Measurements from ENCODE around the gene PCDH9.

PCDH9 gene

GRCh38 chr13:66896933-66897332 is 333.2 kb downstream of the PCDH9 start:
- Histone ChIP-seq H3K27ac (replicated peaks) (no peak overlapping the region), H3K27me3 (ENCODE audit: insufficient read depth, poor library complexity, severe bottlenecking) (no peaks in the 10 kb centered on the region), H3K4me3 (replicated peaks; ENCODE audit: insufficient read depth, low read length) (no peak overlapping the region)
- DNase-seq (ENCODE audit: low read depth in 1 of 2, low spot score in 1 of 2): no peak
- TF ChIP-seq GABPA (IDR thresholded peaks at IDR 0.05; ENCODE audit: low read depth): no peak

DNA sequence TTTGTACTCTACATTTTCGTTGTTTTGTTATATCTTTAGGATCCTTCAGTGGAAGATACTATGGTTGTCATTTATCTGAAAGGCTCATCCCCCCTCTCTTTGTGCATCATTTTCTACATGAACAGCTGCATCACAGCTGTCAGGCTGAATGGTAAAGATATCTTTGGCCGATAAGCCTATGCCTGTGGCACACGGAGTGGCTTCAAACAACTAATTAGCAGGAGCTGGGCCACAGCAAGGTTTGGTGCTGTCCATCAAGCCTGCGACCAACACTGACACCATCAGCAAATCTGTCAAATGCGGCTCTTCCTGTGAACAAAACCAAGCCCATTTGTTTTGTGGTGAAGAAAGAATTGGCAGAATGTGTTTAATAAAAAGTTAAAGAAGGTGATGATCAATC is 334.4 kb downstream of the PCDH9 start:
- Histone ChIP-seq H3K27me3 (ENCODE audit: insufficient read depth, poor library complexity, severe bottlenecking) (no peaks in the 10 kb centered on the region), H3K4me3 (replicated peaks; ENCODE audit: insufficient read depth, low read length) (no peak overlapping the region), H3K27ac (replicated peaks) (no peak overlapping the region)
- TF ChIP-seq, protein P1, sequence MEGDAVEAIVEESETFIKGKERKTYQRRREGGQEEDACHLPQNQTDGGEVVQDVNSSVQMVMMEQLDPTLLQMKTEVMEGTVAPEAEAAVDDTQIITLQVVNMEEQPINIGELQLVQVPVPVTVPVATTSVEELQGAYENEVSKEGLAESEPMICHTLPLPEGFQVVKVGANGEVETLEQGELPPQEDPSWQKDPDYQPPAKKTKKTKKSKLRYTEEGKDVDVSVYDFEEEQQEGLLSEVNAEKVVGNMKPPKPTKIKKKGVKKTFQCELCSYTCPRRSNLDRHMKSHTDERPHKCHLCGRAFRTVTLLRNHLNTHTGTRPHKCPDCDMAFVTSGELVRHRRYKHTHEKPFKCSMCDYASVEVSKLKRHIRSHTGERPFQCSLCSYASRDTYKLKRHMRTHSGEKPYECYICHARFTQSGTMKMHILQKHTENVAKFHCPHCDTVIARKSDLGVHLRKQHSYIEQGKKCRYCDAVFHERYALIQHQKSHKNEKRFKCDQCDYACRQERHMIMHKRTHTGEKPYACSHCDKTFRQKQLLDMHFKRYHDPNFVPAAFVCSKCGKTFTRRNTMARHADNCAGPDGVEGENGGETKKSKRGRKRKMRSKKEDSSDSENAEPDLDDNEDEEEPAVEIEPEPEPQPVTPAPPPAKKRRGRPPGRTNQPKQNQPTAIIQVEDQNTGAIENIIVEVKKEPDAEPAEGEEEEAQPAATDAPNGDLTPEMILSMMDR (IDR thresholded peaks at IDR 0.05; ENCODE audit: insufficient read depth, low read length): no peak
- TF ChIP-seq, protein P2, sequence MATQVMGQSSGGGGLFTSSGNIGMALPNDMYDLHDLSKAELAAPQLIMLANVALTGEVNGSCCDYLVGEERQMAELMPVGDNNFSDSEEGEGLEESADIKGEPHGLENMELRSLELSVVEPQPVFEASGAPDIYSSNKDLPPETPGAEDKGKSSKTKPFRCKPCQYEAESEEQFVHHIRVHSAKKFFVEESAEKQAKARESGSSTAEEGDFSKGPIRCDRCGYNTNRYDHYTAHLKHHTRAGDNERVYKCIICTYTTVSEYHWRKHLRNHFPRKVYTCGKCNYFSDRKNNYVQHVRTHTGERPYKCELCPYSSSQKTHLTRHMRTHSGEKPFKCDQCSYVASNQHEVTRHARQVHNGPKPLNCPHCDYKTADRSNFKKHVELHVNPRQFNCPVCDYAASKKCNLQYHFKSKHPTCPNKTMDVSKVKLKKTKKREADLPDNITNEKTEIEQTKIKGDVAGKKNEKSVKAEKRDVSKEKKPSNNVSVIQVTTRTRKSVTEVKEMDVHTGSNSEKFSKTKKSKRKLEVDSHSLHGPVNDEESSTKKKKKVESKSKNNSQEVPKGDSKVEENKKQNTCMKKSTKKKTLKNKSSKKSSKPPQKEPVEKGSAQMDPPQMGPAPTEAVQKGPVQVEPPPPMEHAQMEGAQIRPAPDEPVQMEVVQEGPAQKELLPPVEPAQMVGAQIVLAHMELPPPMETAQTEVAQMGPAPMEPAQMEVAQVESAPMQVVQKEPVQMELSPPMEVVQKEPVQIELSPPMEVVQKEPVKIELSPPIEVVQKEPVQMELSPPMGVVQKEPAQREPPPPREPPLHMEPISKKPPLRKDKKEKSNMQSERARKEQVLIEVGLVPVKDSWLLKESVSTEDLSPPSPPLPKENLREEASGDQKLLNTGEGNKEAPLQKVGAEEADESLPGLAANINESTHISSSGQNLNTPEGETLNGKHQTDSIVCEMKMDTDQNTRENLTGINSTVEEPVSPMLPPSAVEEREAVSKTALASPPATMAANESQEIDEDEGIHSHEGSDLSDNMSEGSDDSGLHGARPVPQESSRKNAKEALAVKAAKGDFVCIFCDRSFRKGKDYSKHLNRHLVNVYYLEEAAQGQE (IDR thresholded peaks at IDR 0.05; ENCODE audit: insufficient replicate concordance, low read depth): no peak
- TF ChIP-seq GABPA (IDR thresholded peaks at IDR 0.05; ENCODE audit: low read depth) (no peak), POLR2AphosphoS5 (IDR thresholded peaks at IDR 0.05; ENCODE audit: low read depth) (no peak), SPI1 (IDR thresholded peaks at IDR 0.05; ENCODE audit: borderline replicate concordance, low read depth) (no peak)
- DNase-seq (ENCODE audit: low read depth in 1 of 2, low spot score in 1 of 2): no peak

GRCh38 chr13:66895320-66895719 is 334.8 kb downstream of the PCDH9 start:
- no peak for DNase-seq (ENCODE audit: low read depth in 1 of 2, low spot score in 1 of 2)
- Histone ChIP-seq H3K4me3 (replicated peaks; ENCODE audit: insufficient read depth, low read length) (no peak overlapping the region), H3K27me3 (ENCODE audit: insufficient read depth, poor library complexity, severe bottlenecking) (no peaks in the 10 kb centered on the region), H3K27ac (replicated peaks) (no peak overlapping the region)
- TF ChIP-seq, protein P1 (IDR thresholded peaks at IDR 0.05; ENCODE audit: insufficient read depth, low read length): no peak
- TF ChIP-seq, protein P2 (IDR thresholded peaks at IDR 0.05; ENCODE audit: insufficient replicate concordance, low read depth): no peak
- no peak for TF ChIP-seq SPI1 (IDR thresholded peaks at IDR 0.05; ENCODE audit: borderline replicate concordance, low read depth)
- TF ChIP-seq GABPA (IDR thresholded peaks at IDR 0.05; ENCODE audit: low read depth): no peak

GRCh38 chr13:66888698-66889097 is 341.4 kb downstream of the PCDH9 start:
- Histone ChIP-seq H3K4me3 (replicated peaks; ENCODE audit: insufficient read depth, low read length) (no peak overlapping the region), H3K27ac (replicated peaks) (no peak overlapping the region), H3K27me3 (ENCODE audit: insufficient read depth, poor library complexity, severe bottlenecking) (no peaks in the 10 kb centered on the region)
- no peak for DNase-seq (ENCODE audit: low read depth in 1 of 2, low spot score in 1 of 2)
- TF ChIP-seq, protein P2 (IDR thresholded peaks at IDR 0.05; ENCODE audit: insufficient replicate concordance, low read depth): no peak
- no peak for TF ChIP-seq SPI1 (IDR thresholded peaks at IDR 0.05; ENCODE audit: borderline replicate concordance, low read depth)
- no peak for TF ChIP-seq POLR2AphosphoS5 (IDR thresholded peaks at IDR 0.05; ENCODE audit: low read depth)
